Measurements from ENCODE around the gene GALK1.

DNA sequence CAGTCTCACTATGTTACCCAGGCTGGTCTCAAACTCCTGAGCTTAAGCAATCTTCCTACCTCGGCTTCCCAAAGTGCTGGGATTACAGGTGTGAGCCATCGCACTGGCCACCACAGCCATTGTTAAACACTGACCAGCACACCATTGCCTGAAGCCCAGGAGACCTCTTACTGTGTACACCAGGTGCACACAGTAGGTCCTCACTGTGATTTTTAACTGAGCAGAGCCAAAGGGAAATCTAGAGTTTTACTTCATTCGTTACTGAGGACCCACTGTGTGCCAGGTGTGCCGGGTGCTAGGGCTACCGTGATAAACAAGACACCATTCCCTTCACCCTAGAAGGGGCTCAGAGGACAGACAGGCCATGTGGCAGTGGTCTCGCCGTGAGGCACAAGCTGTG lies 39.5 kb downstream of the GALK1 start:
- no peak for TF ChIP-seq CTCF (IDR thresholded peaks at IDR 0.05; ENCODE audit: insufficient read depth, low read length, poor library complexity, severe bottlenecking)
- TF ChIP-seq EZH2phosphoT487 (conservative IDR thresholded peaks at IDR 0.05; ENCODE audit: low read length) = no peak

Data from SU-DHL-6 (cell line).